ENCODE data around the gene SCG5.

The SCG5 gene

GRCh38 chr15:32670623-32671022 lies 29.1 kb downstream of the SCG5 start (continued):
- TF ChIP-seq, protein P1, sequence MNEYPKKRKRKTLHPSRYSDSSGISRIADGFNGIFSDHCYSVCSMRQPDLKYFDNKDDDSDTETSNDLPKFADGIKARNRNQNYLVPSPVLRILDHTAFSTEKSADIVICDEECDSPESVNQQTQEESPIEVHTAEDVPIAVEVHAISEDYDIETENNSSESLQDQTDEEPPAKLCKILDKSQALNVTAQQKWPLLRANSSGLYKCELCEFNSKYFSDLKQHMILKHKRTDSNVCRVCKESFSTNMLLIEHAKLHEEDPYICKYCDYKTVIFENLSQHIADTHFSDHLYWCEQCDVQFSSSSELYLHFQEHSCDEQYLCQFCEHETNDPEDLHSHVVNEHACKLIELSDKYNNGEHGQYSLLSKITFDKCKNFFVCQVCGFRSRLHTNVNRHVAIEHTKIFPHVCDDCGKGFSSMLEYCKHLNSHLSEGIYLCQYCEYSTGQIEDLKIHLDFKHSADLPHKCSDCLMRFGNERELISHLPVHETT (tag by site-specific recombination; IDR thresholded peaks at IDR 0.05): no peak

DNA sequence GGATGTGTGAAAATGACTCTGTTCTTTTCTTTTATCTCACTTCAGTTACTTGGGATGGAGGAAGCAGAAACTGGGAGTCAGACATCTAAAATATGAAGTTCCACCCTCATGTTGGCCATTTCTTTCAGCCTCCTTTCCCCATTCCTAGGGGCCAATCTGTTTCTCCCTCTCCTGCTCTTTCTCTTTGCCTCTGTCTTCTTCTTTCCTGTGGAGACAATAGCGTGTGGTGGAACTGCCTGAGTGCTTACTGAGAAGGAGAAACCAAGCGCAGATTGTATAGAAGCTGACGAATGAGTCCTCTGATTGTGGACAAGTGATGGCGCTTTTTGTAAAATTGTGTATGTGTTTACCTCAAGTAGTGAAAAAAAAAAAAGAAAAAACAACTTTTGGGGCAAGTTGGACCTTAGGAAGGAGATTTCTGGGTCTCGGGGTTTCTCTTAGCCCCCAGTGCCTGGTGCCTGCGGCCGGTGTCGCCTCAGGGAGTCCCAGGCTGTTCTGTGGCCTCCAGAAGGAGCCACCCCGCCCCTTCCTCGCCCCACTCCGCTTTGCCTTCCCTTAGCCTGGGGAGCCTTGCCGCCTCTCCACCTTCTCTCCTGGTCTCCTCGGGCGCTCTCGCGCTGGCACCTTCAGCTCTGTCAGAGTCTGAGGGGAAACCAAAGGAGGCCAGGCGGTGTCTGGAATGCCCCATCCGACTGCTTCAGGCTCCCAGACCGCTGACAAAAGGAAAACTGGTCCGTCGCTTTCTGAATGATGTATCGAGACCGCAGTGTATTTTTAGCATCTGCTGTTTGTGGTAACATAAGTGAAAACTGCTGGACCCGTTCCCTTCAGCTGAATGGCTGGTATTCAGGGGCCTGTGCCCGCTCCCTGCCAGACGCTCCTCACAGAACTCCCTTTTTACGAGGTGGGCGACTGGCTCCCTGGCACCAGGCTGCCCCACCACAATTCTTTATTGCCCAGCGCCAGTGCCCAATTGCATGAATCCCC lies 30.1 kb downstream of the SCG5 start:
- Histone ChIP-seq H3K4me3 (ENCODE audit: low read depth, low read length) (no peak overlapping the region), H3K27ac (ENCODE audit: extremely low read depth, low read depth, low read length) (no peak overlapping the region), H3K36me3 (ENCODE audit: control insufficient read depth in 2 of 2, insufficient read depth in 1 of 2, low read length in 2 of 2) (no peaks in the 10 kb centered on the region), H3K9me3 (ENCODE audit: control insufficient read depth, insufficient read depth, low read depth, low read length) (no peaks in the 10 kb centered on the region), H3K4me1 (ENCODE audit: control insufficient read depth, insufficient read depth, low read length) (no peaks in the 10 kb centered on the region)
- TF ChIP-seq ZNF571 (tag by site-specific recombination; IDR thresholded peaks at IDR 0.05) (no peak), ZNF561 (tag by site-specific recombination; IDR thresholded peaks at IDR 0.05; ENCODE audit: borderline replicate concordance) (no peak), HOXC10 (CRISPR knock-in tag; IDR thresholded peaks at IDR 0.05) (no peak), BCL11A (tag by site-specific recombination; IDR thresholded peaks at IDR 0.05; ENCODE audit: low read depth) (no peak), ZNF670 (tag by site-specific recombination; IDR thresholded peaks at IDR 0.05; ENCODE audit: low read depth) (no peak), ZNF837 (tag by site-specific recombination; IDR thresholded peaks at IDR 0.05) (no peak), SP2 (tag by site-specific recombination; IDR thresholded peaks at IDR 0.05) (no peak), BCL11B (tag by site-specific recombination; IDR thresholded peaks at IDR 0.05; ENCODE audit: low read depth) (no peak), ZNF132 (tag by site-specific recombination; IDR thresholded peaks at IDR 0.05; ENCODE audit: borderline replicate concordance) (no peak), ZNF112 (tag by site-specific recombination; IDR thresholded peaks at IDR 0.05) (no peak), ZNF792 (tag by site-specific recombination; IDR thresholded peaks at IDR 0.05) (no peak), PRDM2 (tag by site-specific recombination; IDR thresholded peaks at IDR 0.05; ENCODE audit: borderline replicate concordance) (no peak), ZNF580 (tag by site-specific recombination; IDR thresholded peaks at IDR 0.05) (no peak), ZBTB10 (tag by site-specific recombination; IDR thresholded peaks at IDR 0.05) (no peak), ZNF747 (tag by site-specific recombination; IDR thresholded peaks at IDR 0.05) (no peak)
- TF ChIP-seq, protein P2, sequence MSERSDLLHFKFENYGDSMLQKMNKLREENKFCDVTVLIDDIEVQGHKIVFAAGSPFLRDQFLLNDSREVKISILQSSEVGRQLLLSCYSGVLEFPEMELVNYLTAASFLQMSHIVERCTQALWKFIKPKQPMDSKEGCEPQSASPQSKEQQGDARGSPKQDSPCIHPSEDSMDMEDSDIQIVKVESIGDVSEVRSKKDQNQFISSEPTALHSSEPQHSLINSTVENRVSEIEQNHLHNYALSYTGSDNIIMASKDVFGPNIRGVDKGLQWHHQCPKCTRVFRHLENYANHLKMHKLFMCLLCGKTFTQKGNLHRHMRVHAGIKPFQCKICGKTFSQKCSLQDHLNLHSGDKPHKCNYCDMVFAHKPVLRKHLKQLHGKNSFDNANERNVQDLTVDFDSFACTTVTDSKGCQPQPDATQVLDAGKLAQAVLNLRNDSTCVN (tag by site-specific recombination; optimal IDR thresholded peaks at IDR 0.05): no peak
- POLR2A ChIA-PET: no interaction called here
- CTCF ChIA-PET: no interaction called here
